Placental epithelial cell (primary cell): Measurements from ENCODE around the gene ZPR1. TPM values are rescaled to one million over a fixed set of nuclear protein-coding genes. Genes with fewer than 3 reads are reported as not detected.

Source experiments
- total RNA-seq: library from RNA; depleted of rRNA; stranded (reverse); fragments of >200 nt; gene quantifications from 2 replicates; pipeline ENCODE4 v1.2.3, GENCODE V29; 2012

ZPR1 gene
- 18.5 and 29.5 TPM in 2 replicates for total RNA-seq

GRCh38 chr11:116787786-116788486, at the start of gene ZPR1:
Gene ZPR1, minus strand, starts transcription at chr11:116788023. Its CDS starts 33 bp downstream, at chr11:116787990.

GRCh38 chr11:116829525-116830183, 41.8 kb upstream of the ZPR1 start, which contains the start of gene APOC3:
Gene APOC3, plus strand, starts transcription at chr11:116829907. Its CDS starts 676 bp downstream, at chr11:116830583.

GRCh38 chr11:116823031-116823843, 35.4 kb upstream of the ZPR1 start, which contains the start of gene APOA4:
Gene APOA4, minus strand, starts transcription at chr11:116823304. Its CDS starts 113 bp downstream, at chr11:116823191.

GRCh38 chr11:116791813-116792143, 4.0 kb upstream of the ZPR1 start, which contains the start of gene APOA5:
Gene APOA5, minus strand, starts transcription at chr11:116791879. Its CDS starts 19 bp downstream, at chr11:116791860.

GRCh38 chr11:116772443-116773202, 15.2 kb downstream of the ZPR1 start, which contains the start of gene BUD13:
Gene BUD13, minus strand, starts transcription at chr11:116772987. Its CDS starts 23 bp downstream, at chr11:116772964.

Other genes starting within 250 kb of the ZPR1 start
- 16.1 and 16.8 TPM in 2 replicates for gene BUD13, start 15.0 kb downstream of the ZPR1 start, total RNA-seq
- not detected in 2 replicates for gene APOA5, start 3.9 kb upstream of the ZPR1 start, total RNA-seq
- not detected in 2 replicates for gene APOA4, start 35.3 kb upstream of the ZPR1 start, total RNA-seq
- not detected in 2 replicates for gene APOC3, start 41.9 kb upstream of the ZPR1 start, total RNA-seq
- gene APOA1, start 49.6 kb upstream of the ZPR1 start, total RNA-seq: 0.39 TPM in 1 of 2 replicates, not detected in the other